HG03103 (cell line): ENCODE data around the gene ABLIM1.

Source experiments
- ATAC-seq: cut with Tn5 transposase; IDR thresholded peaks from one replicate; pipeline ENCODE4 v1.9.1; 2021; ENCODE audit warnings: low read depth; ENCODE audit not compliant: unreplicated experiment

ABLIM1 gene

GRCh38 chr10:114593816-114594468, 64.1 kb downstream of the ABLIM1 start:
- ATAC-seq: no peak

- ATAC-seq: no peak
These were observed 64.8 kb downstream of the ABLIM1 start for GRCh38 chr10:114593240-114593792.

- ATAC-seq: no peak
These were observed 67.1 kb downstream of the ABLIM1 start for GRCh38 chr10:114590993-114591392.

- no peak for ATAC-seq
These were observed 73.7 kb downstream of the ABLIM1 start for GRCh38 chr10:114584419-114584818.

GRCh38 chr10:114581071-114581470, 77.0 kb downstream of the ABLIM1 start:
- no peak for ATAC-seq

- no peak for ATAC-seq
These were observed 80.9 kb downstream of the ABLIM1 start for GRCh38 chr10:114577133-114577532.

- ATAC-seq: no peak
These were observed 81.4 kb downstream of the ABLIM1 start for GRCh38 chr10:114576716-114577115.

- no peak for ATAC-seq
These were observed 82.0 kb downstream of the ABLIM1 start for GRCh38 chr10:114576132-114576487.

GRCh38 chr10:114575417-114576131, 82.5 kb downstream of the ABLIM1 start:
- ATAC-seq: no peak

GRCh38 chr10:114573330-114574045, 84.6 kb downstream of the ABLIM1 start:
- no peak for ATAC-seq

GRCh38 chr10:114571316-114571999, 86.6 kb downstream of the ABLIM1 start:
- ATAC-seq: no peak

GRCh38 chr10:114566064-114566463, 92.0 kb downstream of the ABLIM1 start:
- no peak for ATAC-seq

- no peak for ATAC-seq
These were observed 93.0 kb downstream of the ABLIM1 start for GRCh38 chr10:114565066-114565465.

- ATAC-seq: no peak
These were observed 97.0 kb downstream of the ABLIM1 start for GRCh38 chr10:114561008-114561523.

- no peak for ATAC-seq
These were observed 97.9 kb downstream of the ABLIM1 start for GRCh38 chr10:114560144-114560543.

- ATAC-seq: no peak
These were observed 98.4 kb downstream of the ABLIM1 start for GRCh38 chr10:114559636-114560035.

- ATAC-seq: no peak
These were observed 100.2 kb downstream of the ABLIM1 start for GRCh38 chr10:114557854-114558253.

GRCh38 chr10:114556236-114557122, 101.6 kb downstream of the ABLIM1 start:
- no peak for ATAC-seq

GRCh38 chr10:114553436-114553835, 104.6 kb downstream of the ABLIM1 start:
- no peak for ATAC-seq

- ATAC-seq: no peak
These were observed 106.0 kb downstream of the ABLIM1 start for GRCh38 chr10:114552050-114552449.
